GM23338 (cell line): ENCODE results near the gene EXO1.
"Not testable (repeated sequence)": the region's sequence is repeated elsewhere in the genome, so short reads cannot be mapped to it uniquely, and the experiment has no call there.

Experiments used
- POLR2AphosphoS5 ChIP-seq: IDR thresholded peaks from 2 replicates; pipeline ENCODE4 v1.6.1; 2016; ENCODE audit warnings: antibody characterized with exemption, low read depth
- TF ChIP-seq, protein P1 (sequence below), 2 experiments: fragments of 200-600 bp in 1 of 2; sonication (generic) in 1 of 2; conservative IDR thresholded peaks; 2 replicates each; pipeline versions ENCODE4 v1.5.1 to v1.6.1; 2016 to 2017; ENCODE audit warnings: antibody characterized with exemption in 2 of 2, low read depth in 2 of 2, mild to moderate bottlenecking in 2 of 2, moderate library complexity in 1 of 2

DNA sequence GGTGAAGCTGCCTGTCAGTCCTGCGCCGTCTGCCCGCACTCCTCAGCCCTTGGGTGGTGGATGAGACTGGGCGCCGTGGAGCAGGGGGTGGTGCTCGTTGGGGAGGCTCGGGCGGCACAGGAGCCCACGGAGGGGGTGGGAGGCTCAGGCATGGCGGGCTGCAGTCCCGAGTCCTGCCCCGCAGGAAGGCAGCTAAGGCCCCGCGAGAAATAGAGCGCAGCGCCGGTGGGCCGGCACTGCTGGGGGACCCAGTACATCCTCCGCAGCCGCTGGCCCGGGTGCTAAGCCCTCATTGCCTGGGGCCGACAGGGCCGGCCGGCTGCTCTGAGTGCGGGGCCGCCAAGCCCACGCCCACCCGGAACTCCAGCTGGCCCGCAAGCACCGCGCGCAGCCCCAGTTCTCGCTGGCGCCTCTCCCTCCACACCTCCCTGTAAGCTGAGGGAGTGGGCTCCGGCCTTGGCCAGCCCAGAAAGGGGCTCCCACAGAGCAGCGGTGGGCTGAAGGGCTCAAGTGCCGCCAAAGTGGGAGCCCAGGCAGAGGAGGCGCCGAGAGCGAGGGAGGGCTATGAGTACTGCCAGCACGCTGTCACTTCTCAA lies 7.6 kb downstream of the EXO1 start:
- TF ChIP-seq, protein P1, sequence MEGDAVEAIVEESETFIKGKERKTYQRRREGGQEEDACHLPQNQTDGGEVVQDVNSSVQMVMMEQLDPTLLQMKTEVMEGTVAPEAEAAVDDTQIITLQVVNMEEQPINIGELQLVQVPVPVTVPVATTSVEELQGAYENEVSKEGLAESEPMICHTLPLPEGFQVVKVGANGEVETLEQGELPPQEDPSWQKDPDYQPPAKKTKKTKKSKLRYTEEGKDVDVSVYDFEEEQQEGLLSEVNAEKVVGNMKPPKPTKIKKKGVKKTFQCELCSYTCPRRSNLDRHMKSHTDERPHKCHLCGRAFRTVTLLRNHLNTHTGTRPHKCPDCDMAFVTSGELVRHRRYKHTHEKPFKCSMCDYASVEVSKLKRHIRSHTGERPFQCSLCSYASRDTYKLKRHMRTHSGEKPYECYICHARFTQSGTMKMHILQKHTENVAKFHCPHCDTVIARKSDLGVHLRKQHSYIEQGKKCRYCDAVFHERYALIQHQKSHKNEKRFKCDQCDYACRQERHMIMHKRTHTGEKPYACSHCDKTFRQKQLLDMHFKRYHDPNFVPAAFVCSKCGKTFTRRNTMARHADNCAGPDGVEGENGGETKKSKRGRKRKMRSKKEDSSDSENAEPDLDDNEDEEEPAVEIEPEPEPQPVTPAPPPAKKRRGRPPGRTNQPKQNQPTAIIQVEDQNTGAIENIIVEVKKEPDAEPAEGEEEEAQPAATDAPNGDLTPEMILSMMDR (conservative IDR thresholded peaks at IDR 0.05; ENCODE audit: low read depth in 2 of 2) = not testable (repeated sequence)
- TF ChIP-seq POLR2AphosphoS5 = not testable (repeated sequence)
